GM12878 (cell line): ENCODE results near the gene ATRNL1. TPM values are rescaled to one million over a fixed set of nuclear protein-coding genes. Genes with fewer than 3 reads are reported as not detected.

Experiments
- ATF3 ChIP-seq: IDR thresholded peaks from 2 replicates; pipeline ENCODE4 v1.6.1; 2011; ENCODE audit warnings: low read depth, mild to moderate bottlenecking, low read length, moderate library complexity, borderline replicate concordance; ENCODE audit errors: extremely low read depth
- CHD1 ChIP-seq: IDR thresholded peaks from 2 replicates; pipeline ENCODE4 v1.6.1; 2012; ENCODE audit warnings: low read depth, low read length, improper control_type of control experiment
- CREB1 ChIP-seq: IDR thresholded peaks from 2 replicates; pipeline ENCODE4 v1.6.1; 2012; ENCODE audit warnings: low read depth, mild to moderate bottlenecking, inconsistent platforms
- E2F4 ChIP-seq: IDR thresholded peaks from 2 replicates; pipeline ENCODE4 v1.6.1; 2012; ENCODE audit warnings: low read depth, low read length, improper control_type of control experiment
- FOXM1 ChIP-seq: IDR thresholded peaks from 2 replicates; pipeline ENCODE4 v1.6.1; 2012; ENCODE audit warnings: low read depth, mild to moderate bottlenecking, inconsistent platforms, low read length, moderate library complexity
- HDAC2 ChIP-seq: fragments of 200-600 bp; sonication (generic); IDR thresholded peaks from 2 replicates; pipeline ENCODE4 v1.6.1; 2017
- IKZF1 ChIP-seq: fragments of 450-650 bp; conservative IDR thresholded peaks from 2 replicates; pipeline ENCODE4 v1.6.1; 2017; ENCODE audit warnings: antibody characterized with exemption, mild to moderate bottlenecking
- NFXL1 ChIP-seq: fragments of 450-650 bp; IDR thresholded peaks from 2 replicates; pipeline ENCODE4 v1.6.1; 2017; ENCODE audit warnings: antibody characterized with exemption, mild to moderate bottlenecking, borderline replicate concordance
- SMAD1 ChIP-seq: fragments of 450-650 bp; IDR thresholded peaks from 2 replicates; pipeline ENCODE4 v1.6.1; 2018; ENCODE audit warnings: mild to moderate bottlenecking, low read depth; ENCODE audit not compliant: partially characterized antibody
- TAF1 ChIP-seq: IDR thresholded peaks from 2 replicates; pipeline ENCODE4 v1.6.1; 2011; ENCODE audit warnings: mild to moderate bottlenecking, low read depth, low read length, borderline replicate concordance
- TCF12 ChIP-seq: IDR thresholded peaks from 2 replicates; pipeline ENCODE4 v1.6.1; 2011; ENCODE audit warnings: low read depth, mild to moderate bottlenecking, low read length
- ZNF384 ChIP-seq: IDR thresholded peaks from 2 replicates; pipeline ENCODE4 v1.6.1; 2012; ENCODE audit warnings: low read depth, mild to moderate bottlenecking, low read length, improper control_type of control experiment, borderline replicate concordance
- polyA plus RNA-seq, 11 experiments: library from polyadenylated mRNA; depleted of rRNA in 4 of 11; unstranded in 6 of 11; stranded (reverse) in 5 of 11; fragments of >200 nt; fragmentation: Nextera tagmentation in 4 of 11; fragmentation: Illumina TruSeq in 1 of 11; extraction: Ambion mirVana in 4 of 11; extraction: Trizol in 1 of 11; gene quantifications; 1 replicate in 1 of 11; 2 replicates in 10 of 11; pipeline versions ENCODE4 v1.2.1 to v1.2.3, GENCODE V29; 2011 to 2016; ENCODE audit warnings: inconsistent platforms in 2 of 11, missing spikeins in 2 of 11, low read depth in 1 of 11
- total RNA-seq, 4 experiments: library from RNA; depleted of rRNA in 3 of 4; stranded (reverse); fragments of >200 nt in 3 of 4; fragmentation: Illumina TruSeq in 1 of 4; extraction: Trizol in 1 of 4; gene quantifications; 2 replicates each; pipeline versions ENCODE4 v1.2.1 to v1.2.3, GENCODE V29; 2013 to 2021
- TF ChIP-seq, protein P1 (sequence below): IDR thresholded peaks from 2 replicates; pipeline ENCODE4 v1.6.1; 2012; ENCODE audit warnings: low read depth, low read length, improper control_type of control experiment
- TF ChIP-seq, protein P2 (sequence below): fragments of 150-350 bp; IDR thresholded peaks from 2 replicates; pipeline ENCODE4 v1.6.1; 2014; ENCODE audit warnings: mild to moderate bottlenecking, low read depth, low read length

Gene ATRNL1
- total and polyA plus RNA-seq, 10 of the 15 experiments (the other 5 are each of a cell fraction or from before 2014, with no cell fraction given) = 0.03 to 1.4 (median 0.34) TPM

DNA sequence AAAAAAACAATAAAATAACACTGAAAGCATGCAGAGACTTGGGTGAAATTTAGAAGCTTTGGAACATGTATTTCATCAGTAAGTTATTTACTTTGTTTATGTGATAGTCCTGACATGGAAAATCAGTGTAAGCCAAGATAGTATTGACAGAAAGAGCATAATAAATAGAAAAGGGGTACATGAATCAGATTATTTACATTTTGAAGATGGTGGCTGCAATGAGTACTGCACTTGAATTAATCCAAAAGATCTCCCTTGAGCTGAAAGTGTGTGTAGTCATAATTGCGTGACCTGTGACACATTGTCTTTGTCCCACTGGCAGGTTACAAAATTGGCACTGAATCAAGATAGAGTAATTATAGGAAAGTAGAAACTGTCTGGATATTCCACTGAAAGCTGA lies 617.0 kb downstream of the ATRNL1 start (continued):
- TF ChIP-seq E2F4 (no peak), ZNF384 (no peak), HDAC2 (no peak), TCF12 (no peak), IKZF1 (no peak), SMAD1 (no peak), CREB1 (no peak), FOXM1 (no peak), TAF1 (no peak), CHD1 (no peak), ATF3 (no peak), NFXL1 (no peak)
- TF ChIP-seq, protein P1, sequence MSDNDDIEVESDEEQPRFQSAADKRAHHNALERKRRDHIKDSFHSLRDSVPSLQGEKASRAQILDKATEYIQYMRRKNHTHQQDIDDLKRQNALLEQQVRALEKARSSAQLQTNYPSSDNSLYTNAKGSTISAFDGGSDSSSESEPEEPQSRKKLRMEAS = no peak
- TF ChIP-seq, protein P2, sequence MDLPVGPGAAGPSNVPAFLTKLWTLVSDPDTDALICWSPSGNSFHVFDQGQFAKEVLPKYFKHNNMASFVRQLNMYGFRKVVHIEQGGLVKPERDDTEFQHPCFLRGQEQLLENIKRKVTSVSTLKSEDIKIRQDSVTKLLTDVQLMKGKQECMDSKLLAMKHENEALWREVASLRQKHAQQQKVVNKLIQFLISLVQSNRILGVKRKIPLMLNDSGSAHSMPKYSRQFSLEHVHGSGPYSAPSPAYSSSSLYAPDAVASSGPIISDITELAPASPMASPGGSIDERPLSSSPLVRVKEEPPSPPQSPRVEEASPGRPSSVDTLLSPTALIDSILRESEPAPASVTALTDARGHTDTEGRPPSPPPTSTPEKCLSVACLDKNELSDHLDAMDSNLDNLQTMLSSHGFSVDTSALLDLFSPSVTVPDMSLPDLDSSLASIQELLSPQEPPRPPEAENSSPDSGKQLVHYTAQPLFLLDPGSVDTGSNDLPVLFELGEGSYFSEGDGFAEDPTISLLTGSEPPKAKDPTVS = no peak
